K562 (cell line): Measurements from ENCODE around the gene ZNF302. TPM values are rescaled to one million over a fixed set of nuclear protein-coding genes. Genes with fewer than 3 reads are reported as not detected.

Experiments
- CHD4 ChIP-seq: fragments of 200-600 bp; sonication (generic); IDR thresholded peaks from 3 replicates; pipeline ENCODE4 v1.6.1; 2012; ENCODE audit warnings: low read depth, mild to moderate bottlenecking, mixed read lengths, low read length, inconsistent platforms; ENCODE audit not compliant: insufficient read depth, insufficient replicate concordance, poor library complexity, severe bottlenecking
- CXXC5 ChIP-seq: fragments of 250-450 bp; sonication (Bioruptor Pico); IDR thresholded peaks from 2 replicates; pipeline ENCODE4 v1.8.0; 2022; ENCODE audit warnings: inconsistent platforms, mild to moderate bottlenecking, moderate library complexity
- E2F3 ChIP-seq: fragments of 250-450 bp; sonication (Bioruptor Pico); IDR thresholded peaks from 2 replicates; pipeline ENCODE4 v1.4.0; 2020; ENCODE audit warnings: mild to moderate bottlenecking
- FOXA1 ChIP-seq: fragments of 450-650 bp; IDR thresholded peaks from 2 replicates; pipeline ENCODE4 v1.6.1; 2016; ENCODE audit warnings: mild to moderate bottlenecking, borderline replicate concordance
- FOXA3 ChIP-seq, 2 experiments: fragments of 450-650 bp in 1 of 2; sonication (generic) in 1 of 2; formaldehyde crosslinking; IDR thresholded peaks in 1 of 2; conservative IDR thresholded peaks in 1 of 2; 2 replicates each; pipeline versions ENCODE4 v1.4.0 to v1.8.0; 2020 to 2022; ENCODE audit warnings: mild to moderate bottlenecking in 2 of 2, missing genetic modification reagents in 1 of 2
- GATAD2A ChIP-seq: fragments of 450-650 bp; IDR thresholded peaks from 2 replicates; pipeline ENCODE4 v1.6.1; 2017
- HDAC3 ChIP-seq: fragments of 450-650 bp; IDR thresholded peaks from 2 replicates; pipeline ENCODE4 v1.6.1; 2018; ENCODE audit warnings: borderline replicate concordance, mild to moderate bottlenecking, moderate library complexity; ENCODE audit not compliant: partially characterized antibody
- HNRNPUL1 ChIP-seq: fragments of 200-400 bp; formaldehyde crosslinking; IDR thresholded peaks from 2 replicates; pipeline ENCODE4 v1.6.1; 2017; ENCODE audit warnings: low read length
- IFI16 ChIP-seq: fragments of 250-450 bp; sonication (Bioruptor Pico); IDR thresholded peaks from 2 replicates; pipeline ENCODE4 v2.1.2; 2022; ENCODE audit warnings: mild to moderate bottlenecking, inconsistent platforms
- NFE2 ChIP-seq: IDR thresholded peaks from 2 replicates; pipeline ENCODE4 v1.6.1; 2014; ENCODE audit warnings: antibody characterized with exemption, low read depth
- NR1H2 ChIP-seq: sonication (generic); formaldehyde crosslinking; IDR thresholded peaks from 2 replicates; pipeline ENCODE4 v1.4.0; 2020; ENCODE audit warnings: mild to moderate bottlenecking, missing genetic modification reagents
- PCBP2 ChIP-seq: fragments of 200-400 bp; formaldehyde crosslinking; IDR thresholded peaks from 2 replicates; pipeline ENCODE4 v1.6.1; 2018; ENCODE audit warnings: low read length, low read depth, mild to moderate bottlenecking, moderate library complexity; ENCODE audit not compliant: poor library complexity, severe bottlenecking
- POLR3G ChIP-seq: IDR thresholded peaks from 2 replicates; pipeline ENCODE4 v1.6.1; 2011; ENCODE audit not compliant: insufficient read length, insufficient replicate concordance; ENCODE audit errors: extremely low read depth
- PRMT5 ChIP-seq: sonication (generic); formaldehyde crosslinking; IDR thresholded peaks from 2 replicates; pipeline ENCODE4 v1.5.0; 2020; ENCODE audit warnings: missing genetic modification reagents
- SMARCE1 ChIP-seq: fragments of 450-650 bp; IDR thresholded peaks from 2 replicates; pipeline ENCODE4 v1.7.1; 2016; ENCODE audit warnings: mild to moderate bottlenecking
- TEAD1 ChIP-seq, 2 experiments: fragments of 450-650 bp in 1 of 2; sonication (generic) in 1 of 2; formaldehyde crosslinking; IDR thresholded peaks; 2 replicates each; pipeline versions ENCODE4 v1.4.0 to v1.8.0; 2020 to 2022; ENCODE audit warnings: mild to moderate bottlenecking in 2 of 2, missing genetic modification reagents in 1 of 2
- TRIM28 ChIP-seq: fragments of 450-650 bp; IDR thresholded peaks from 2 replicates; pipeline ENCODE4 v1.6.1; 2017
- U2AF2 ChIP-seq: fragments of 200-400 bp; formaldehyde crosslinking; optimal IDR thresholded peaks from 2 replicates; pipeline ENCODE3; 2017; ENCODE audit warnings: low read depth, mild to moderate bottlenecking, low read length
- XRCC3 ChIP-seq: fragments of 450-650 bp; IDR thresholded peaks from 2 replicates; pipeline ENCODE4 v1.6.1; 2017; ENCODE audit warnings: mild to moderate bottlenecking, moderate library complexity
- XRCC4 ChIP-seq: IDR thresholded peaks from one replicate; pipeline ENCODE4 v1.6.1; 2011; ENCODE audit not compliant: insufficient read depth, insufficient read length; ENCODE audit errors: extremely low read depth
- YBX1 ChIP-seq: fragments of 450-650 bp; IDR thresholded peaks from 2 replicates; pipeline ENCODE4 v1.7.1; 2016; ENCODE audit warnings: mild to moderate bottlenecking
- ZFX ChIP-seq: sonication (generic); formaldehyde crosslinking; IDR thresholded peaks from 2 replicates; pipeline ENCODE4 v1.8.0; 2022; ENCODE audit warnings: mild to moderate bottlenecking, missing genetic modification reagents, moderate library complexity
- ZNF217 ChIP-seq: sonication (generic); formaldehyde crosslinking; IDR thresholded peaks from 2 replicates; pipeline ENCODE4 v1.8.0; 2022; ENCODE audit warnings: mild to moderate bottlenecking, missing genetic modification reagents
- ZNF23 ChIP-seq: fragments of 250-450 bp; sonication (Bioruptor Pico); IDR thresholded peaks from 2 replicates; pipeline ENCODE4 v1.4.0; 2020; ENCODE audit warnings: mild to moderate bottlenecking
- ZNF696 ChIP-seq: fragments of 250-450 bp; sonication (Bioruptor Pico); conservative IDR thresholded peaks from 2 replicates; pipeline ENCODE4 v1.4.0; 2020; ENCODE audit warnings: mild to moderate bottlenecking, moderate library complexity
- polyA plus RNA-seq, 8 experiments: library from polyadenylated mRNA; depleted of rRNA in 4 of 8; stranded (reverse) in 5 of 8; unstranded in 3 of 8; fragments of >200 nt; fragmentation: Nextera tagmentation in 2 of 8; fragmentation: Illumina TruSeq in 1 of 8; extraction: Ambion mirVana in 2 of 8; extraction: Trizol in 1 of 8; gene quantifications; 2 replicates each; pipeline versions ENCODE4 v1.2.1 to v1.2.3, GENCODE V29; 2011 to 2014; ENCODE audit warnings: inconsistent platforms in 1 of 8, missing spikeins in 1 of 8
- total RNA-seq, 7 experiments: library from RNA; depleted of rRNA in 6 of 7; stranded (reverse); fragments of >200 nt in 6 of 7; fragmentation: Illumina TruSeq in 2 of 7; extraction: Trizol in 2 of 7; gene quantifications; 2 replicates each; pipeline versions ENCODE4 v1.2.1 to v1.2.3, GENCODE V29; 2011 to 2021; ENCODE audit warnings: low replicate concordance in 1 of 7
- TF ChIP-seq, protein P1 (sequence below): fragments of 450-650 bp; conservative IDR thresholded peaks from 2 replicates; pipeline ENCODE4 v1.6.1; 2016; ENCODE audit warnings: missing genetic modification characterization, low read depth, mild to moderate bottlenecking, control low read depth, missing compliant biosample characterization
- TF ChIP-seq, protein P2 (sequence below): fragments of 150-350 bp; conservative IDR thresholded peaks from 2 replicates; pipeline ENCODE4 v1.6.1; 2014; ENCODE audit warnings: low read length

Gene ZNF302
- total and polyA plus RNA-seq, 9 of the 15 experiments (the other 6 are each of a cell fraction or from before 2014, with no cell fraction given): 0.08 to 1.0 (median 0.27) TPM; not detected in 1

DNA sequence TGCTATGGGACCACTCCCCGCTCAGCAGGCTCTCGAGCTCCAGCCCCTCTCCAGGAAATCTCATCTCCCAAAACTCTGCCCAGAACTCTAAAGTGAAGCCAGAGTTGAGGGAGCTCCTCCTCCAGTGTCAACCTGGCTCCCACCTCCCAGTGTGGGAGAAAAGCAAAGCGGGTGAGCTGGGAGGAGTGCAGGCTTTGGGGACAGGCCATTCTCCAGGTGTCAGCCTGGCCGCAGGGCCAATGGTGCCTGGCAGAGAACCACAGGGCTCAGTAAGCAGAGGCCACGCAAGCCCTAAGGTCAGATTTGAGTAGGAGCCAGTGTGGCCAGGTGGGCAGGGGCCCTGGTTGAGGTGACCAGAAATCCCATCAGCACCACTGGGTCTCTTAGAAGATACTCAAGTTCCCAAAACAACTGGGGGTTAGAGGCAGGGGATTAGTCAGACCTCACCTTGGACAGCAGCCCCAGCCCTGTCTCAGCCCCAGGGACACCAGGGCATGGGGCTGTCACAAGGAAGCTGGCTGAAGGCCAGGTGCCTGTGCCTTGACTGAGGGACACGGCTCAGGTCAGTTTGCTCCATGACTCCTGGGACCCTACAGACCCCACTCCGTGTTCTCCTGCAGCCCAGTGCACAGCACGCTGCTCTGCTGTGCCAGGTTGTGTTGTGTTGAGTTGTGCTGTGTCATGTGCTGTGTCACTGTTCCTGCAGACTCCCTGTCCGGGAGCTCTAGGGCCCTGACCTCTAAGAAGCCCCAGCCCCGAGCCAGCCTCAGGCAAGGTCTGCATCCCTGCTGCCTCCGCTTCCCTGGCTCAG lies 53.7 kb downstream of the ZNF302 start (continued):
- TF ChIP-seq HDAC3 (no peak), ZNF696 (CRISPR knock-in tag) (no peak), PRMT5 (CRISPR knock-in tag) (no peak), FOXA3 (CRISPR knock-in tag; conservative IDR thresholded peaks at IDR 0.05 in 1 of 2, IDR thresholded peaks at IDR 0.05 in 1 of 2) (no peak), YBX1 (no peak), CHD4 (no peak), ZNF23 (CRISPR knock-in tag) (no peak), PCBP2 (no peak), TRIM28 (no peak), SMARCE1 (peak; percentile 60; the same call in 1 of the 2 replicates), FOXA1 (no peak), XRCC3 (no peak), E2F3 (CRISPR knock-in tag) (no peak), XRCC4 (no peak), GATAD2A (no peak), POLR3G (no peak), TEAD1 (CRISPR knock-in tag; IDR thresholded peaks at IDR 0.05) (no peak), ZFX (CRISPR knock-in tag) (no peak), ZNF217 (CRISPR knock-in tag) (no peak), IFI16 (CRISPR knock-in tag) (no peak), NR1H2 (CRISPR knock-in tag) (no peak), U2AF2 (no peak), CXXC5 (CRISPR knock-in tag) (no peak), NFE2 (peak; percentile 91), HNRNPUL1 (no peak)
- TF ChIP-seq, protein P1, sequence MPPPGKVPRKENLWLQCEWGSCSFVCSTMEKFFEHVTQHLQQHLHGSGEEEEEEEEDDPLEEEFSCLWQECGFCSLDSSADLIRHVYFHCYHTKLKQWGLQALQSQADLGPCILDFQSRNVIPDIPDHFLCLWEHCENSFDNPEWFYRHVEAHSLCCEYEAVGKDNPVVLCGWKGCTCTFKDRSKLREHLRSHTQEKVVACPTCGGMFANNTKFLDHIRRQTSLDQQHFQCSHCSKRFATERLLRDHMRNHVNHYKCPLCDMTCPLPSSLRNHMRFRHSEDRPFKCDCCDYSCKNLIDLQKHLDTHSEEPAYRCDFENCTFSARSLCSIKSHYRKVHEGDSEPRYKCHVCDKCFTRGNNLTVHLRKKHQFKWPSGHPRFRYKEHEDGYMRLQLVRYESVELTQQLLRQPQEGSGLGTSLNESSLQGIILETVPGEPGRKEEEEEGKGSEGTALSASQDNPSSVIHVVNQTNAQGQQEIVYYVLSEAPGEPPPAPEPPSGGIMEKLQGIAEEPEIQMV (tag): no peak
- TF ChIP-seq, protein P2, sequence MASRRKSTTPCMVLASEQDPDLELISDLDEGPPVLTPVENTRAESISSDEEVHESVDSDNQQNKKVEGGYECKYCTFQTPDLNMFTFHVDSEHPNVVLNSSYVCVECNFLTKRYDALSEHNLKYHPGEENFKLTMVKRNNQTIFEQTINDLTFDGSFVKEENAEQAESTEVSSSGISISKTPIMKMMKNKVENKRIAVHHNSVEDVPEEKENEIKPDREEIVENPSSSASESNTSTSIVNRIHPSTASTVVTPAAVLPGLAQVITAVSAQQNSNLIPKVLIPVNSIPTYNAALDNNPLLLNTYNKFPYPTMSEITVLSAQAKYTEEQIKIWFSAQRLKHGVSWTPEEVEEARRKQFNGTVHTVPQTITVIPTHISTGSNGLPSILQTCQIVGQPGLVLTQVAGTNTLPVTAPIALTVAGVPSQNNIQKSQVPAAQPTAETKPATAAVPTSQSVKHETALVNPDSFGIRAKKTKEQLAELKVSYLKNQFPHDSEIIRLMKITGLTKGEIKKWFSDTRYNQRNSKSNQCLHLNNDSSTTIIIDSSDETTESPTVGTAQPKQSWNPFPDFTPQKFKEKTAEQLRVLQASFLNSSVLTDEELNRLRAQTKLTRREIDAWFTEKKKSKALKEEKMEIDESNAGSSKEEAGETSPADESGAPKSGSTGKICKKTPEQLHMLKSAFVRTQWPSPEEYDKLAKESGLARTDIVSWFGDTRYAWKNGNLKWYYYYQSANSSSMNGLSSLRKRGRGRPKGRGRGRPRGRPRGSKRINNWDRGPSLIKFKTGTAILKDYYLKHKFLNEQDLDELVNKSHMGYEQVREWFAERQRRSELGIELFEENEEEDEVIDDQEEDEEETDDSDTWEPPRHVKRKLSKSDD: no peak
